ENCODE results near the gene GKAP1. TPM values are rescaled to one million over a fixed set of nuclear protein-coding genes. Genes with fewer than 3 reads are reported as not detected.

Gene GKAP1
- total RNA-seq, 2 donors from 2014 or later = 3.8 to 6.2 TPM

GRCh38 chr9:83699615-83700014 lies 118.0 kb downstream of the GKAP1 start:
- Histone ChIP-seq H3K27me3 (replicated peaks; ENCODE audit: insufficient read depth) (no peaks in the 10 kb centered on the region), H3K36me3 (no peaks in the 10 kb centered on the region), H3K27ac (no peak overlapping the region), H3K4me1 (ENCODE audit: control insufficient read depth in 1 of 2, low read depth in 2 of 2) (peaks cover 35 to 61% of the 10 kb centered on the region in 2 donors), H3K4me3 (no peak overlapping the region), H3K9me3 (no peaks in the 10 kb centered on the region)
- DNase-seq (ENCODE audit: low spot score) (no peak), ATAC-seq (ENCODE audit: insufficient number of reproducible peaks, low FRiP score, low read depth) (no peak)
- TF ChIP-seq, protein P1, sequence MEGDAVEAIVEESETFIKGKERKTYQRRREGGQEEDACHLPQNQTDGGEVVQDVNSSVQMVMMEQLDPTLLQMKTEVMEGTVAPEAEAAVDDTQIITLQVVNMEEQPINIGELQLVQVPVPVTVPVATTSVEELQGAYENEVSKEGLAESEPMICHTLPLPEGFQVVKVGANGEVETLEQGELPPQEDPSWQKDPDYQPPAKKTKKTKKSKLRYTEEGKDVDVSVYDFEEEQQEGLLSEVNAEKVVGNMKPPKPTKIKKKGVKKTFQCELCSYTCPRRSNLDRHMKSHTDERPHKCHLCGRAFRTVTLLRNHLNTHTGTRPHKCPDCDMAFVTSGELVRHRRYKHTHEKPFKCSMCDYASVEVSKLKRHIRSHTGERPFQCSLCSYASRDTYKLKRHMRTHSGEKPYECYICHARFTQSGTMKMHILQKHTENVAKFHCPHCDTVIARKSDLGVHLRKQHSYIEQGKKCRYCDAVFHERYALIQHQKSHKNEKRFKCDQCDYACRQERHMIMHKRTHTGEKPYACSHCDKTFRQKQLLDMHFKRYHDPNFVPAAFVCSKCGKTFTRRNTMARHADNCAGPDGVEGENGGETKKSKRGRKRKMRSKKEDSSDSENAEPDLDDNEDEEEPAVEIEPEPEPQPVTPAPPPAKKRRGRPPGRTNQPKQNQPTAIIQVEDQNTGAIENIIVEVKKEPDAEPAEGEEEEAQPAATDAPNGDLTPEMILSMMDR (IDR thresholded peaks at IDR 0.05) = no peak

DNA sequence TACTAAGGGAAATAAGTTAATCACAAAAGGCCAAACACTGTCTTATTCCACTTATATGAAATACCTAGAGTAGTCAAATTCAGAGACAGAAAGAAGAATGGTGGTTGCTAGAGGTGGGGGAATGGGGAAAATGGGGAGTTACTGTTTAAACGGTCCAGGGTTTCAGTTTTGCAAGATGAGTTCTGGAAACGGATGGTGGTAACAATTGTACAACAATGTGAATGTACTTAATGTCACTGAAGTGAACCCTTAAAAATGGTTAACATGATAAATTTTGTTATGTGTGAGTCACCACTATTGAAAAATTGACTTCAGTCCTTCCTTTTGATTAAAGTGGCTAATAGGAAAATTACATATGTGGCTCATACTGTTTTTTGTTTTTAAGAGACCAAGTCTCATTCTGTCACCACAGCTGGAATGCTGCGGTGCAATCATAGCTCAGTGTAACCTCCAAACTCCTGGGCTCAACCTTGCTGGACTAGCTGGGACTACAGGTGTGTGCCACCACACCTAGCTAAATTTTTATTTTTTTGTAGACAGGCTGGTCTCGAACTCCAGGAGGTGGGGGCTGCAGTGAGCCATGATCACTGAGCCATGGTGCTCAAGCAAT lies 118.5 kb downstream of the GKAP1 start:
- H3K27ac ChIP-seq = no peak overlapping the region
- no peaks in the 10 kb centered on the region for H3K27me3 ChIP-seq (replicated peaks; ENCODE audit: insufficient read depth)
- TF ChIP-seq, protein P1 (IDR thresholded peaks at IDR 0.05) = no peak
- DNase-seq (ENCODE audit: low spot score) (no peak), ATAC-seq (ENCODE audit: insufficient number of reproducible peaks, low FRiP score, low read depth) (no peak)
- H3K36me3 ChIP-seq = no peaks in the 10 kb centered on the region
- H3K4me1 ChIP-seq (ENCODE audit: control insufficient read depth in 1 of 2, low read depth in 2 of 2) = peaks cover 41 to 58% of the 10 kb centered on the region in 2 donors
- no peak overlapping the region for H3K4me3 ChIP-seq
- no peaks in the 10 kb centered on the region for H3K9me3 ChIP-seq

GRCh38 chr9:83691492-83691891 lies 126.1 kb downstream of the GKAP1 start:
- Histone ChIP-seq H3K4me1 (ENCODE audit: control insufficient read depth in 1 of 2, low read depth in 2 of 2) (peaks cover 17 to 31% of the 10 kb centered on the region in 2 donors), H3K27ac (no peak overlapping the region), H3K27me3 (replicated peaks; ENCODE audit: insufficient read depth) (no peaks in the 10 kb centered on the region), H3K9me3 (no peaks in the 10 kb centered on the region), H3K4me3 (no peak overlapping the region), H3K36me3 (no peaks in the 10 kb centered on the region)
- DNase-seq (ENCODE audit: low spot score) (no peak), ATAC-seq (ENCODE audit: insufficient number of reproducible peaks, low FRiP score, low read depth) (no peak)
- TF ChIP-seq, protein P1 (IDR thresholded peaks at IDR 0.05) = no peak

Other genes with a start within 250 kb of the GKAP1 start
- 1 to 10 TPM; 1.4 to 2.1 TPM for gene IDNK, start 194.6 kb downstream of the GKAP1 start, total RNA-seq
- 100 to 1,000 TPM in 1 of 2 donors, 10 to 100 TPM in 1; 88.1 to 107 TPM for gene UBQLN1, start 109.8 kb downstream of the GKAP1 start, total RNA-seq
- 1 to 10 TPM; 2.3 to 4.3 TPM for gene KIF27, start 103.7 kb upstream of the GKAP1 start, total RNA-seq
- 100 to 1,000 TPM; 326 to 392 TPM for gene HNRNPK, start 162.4 kb upstream of the GKAP1 start, total RNA-seq
- gene RMI1, start 163.0 kb upstream of the GKAP1 start, total RNA-seq = 1 to 10 TPM in 1 of 2 donors, under 1 TPM in 1; 0.95 to 1.6 TPM